COLO829 (cell line): ENCODE results near the gene DOCK4.

Source experiments
- DNase-seq: peaks from one replicate; pipeline ENCODE4 v3.0.0; 2012; ENCODE audit warnings: low spot score

The DOCK4 gene

GRCh38 chr7:111728635-111728995, 477.6 kb downstream of the DOCK4 start:
- no peak for DNase-seq

GRCh38 chr7:111727905-111728634, 478.1 kb downstream of the DOCK4 start:
- DNase-seq, result no peak

- DNase-seq, result no peak
These were observed 487.3 kb downstream of the DOCK4 start for GRCh38 chr7:111718886-111719285.

GRCh38 chr7:111711426-111712065, 494.7 kb downstream of the DOCK4 start:
- DNase-seq, result peak; percentile 82

- DNase-seq, result no peak
These were observed 495.3 kb downstream of the DOCK4 start for GRCh38 chr7:111710839-111711380.

- DNase-seq, result no peak
These were observed 498.1 kb downstream of the DOCK4 start for GRCh38 chr7:111708072-111708471.

GRCh38 chr7:111705807-111706206, 500.4 kb downstream of the DOCK4 start:
- DNase-seq, result no peak

GRCh38 chr7:111697771-111698170, 508.4 kb downstream of the DOCK4 start:
- no peak for DNase-seq

GRCh38 chr7:111694376-111694775, 511.8 kb downstream of the DOCK4 start:
- no peak for DNase-seq

GRCh38 chr7:111690364-111691111, 515.7 kb downstream of the DOCK4 start:
- no peak for DNase-seq

GRCh38 chr7:111685349-111685748, 520.9 kb downstream of the DOCK4 start:
- no peak for DNase-seq

- DNase-seq, result no peak
These were observed 523.4 kb downstream of the DOCK4 start for GRCh38 chr7:111682588-111683340.

GRCh38 chr7:111681242-111681641, 525.0 kb downstream of the DOCK4 start:
- DNase-seq, result no peak

GRCh38 chr7:111678986-111679385, 527.2 kb downstream of the DOCK4 start:
- DNase-seq, result no peak

GRCh38 chr7:111678281-111678680, 527.9 kb downstream of the DOCK4 start:
- no peak for DNase-seq

- DNase-seq, result no peak
These were observed 528.4 kb downstream of the DOCK4 start for GRCh38 chr7:111677848-111678247.

- DNase-seq, result no peak
These were observed 529.4 kb downstream of the DOCK4 start for GRCh38 chr7:111676811-111677210.
